OCI-LY3 (cell line): Measurements from ENCODE around the gene PACS2.

Experiments
- H2AFZ ChIP-seq: fragments of 200-600, 300-600 bp; shearing (Covaris generic); 2 replicates; pipeline ENCODE4 v1.6.0; 2014; ENCODE audit warnings: antibody characterized with exemption, low read depth, low read length
- H3K27ac ChIP-seq: fragments of 200-600, 300-600 bp; sonication (generic); 2 replicates; pipeline ENCODE4 v1.5.1; 2014; ENCODE audit warnings: mild to moderate bottlenecking, low read length, moderate library complexity, mixed read lengths
- H3K27me3 ChIP-seq: fragments of 200-600, 300-600 bp; sonication (generic); 2 replicates; pipeline ENCODE4 v1.6.1; 2014; ENCODE audit warnings: low read depth, low read length, mixed read lengths
- H3K36me3 ChIP-seq: fragments of 200-600, 300-600 bp; sonication (generic); replicated peaks from 2 replicates; pipeline ENCODE3; 2014; ENCODE audit warnings: low read depth, low read length, mixed read lengths
- H3K4me1 ChIP-seq: fragments of 300-600, 200-600 bp; sonication (generic); 2 replicates; pipeline ENCODE4 v1.6.1; 2014; ENCODE audit warnings: low read length, mixed read lengths
- H3K4me2 ChIP-seq: fragments of 200-600, 300-600 bp; sonication (generic); 2 replicates; pipeline ENCODE4 v1.6.1; 2014; ENCODE audit warnings: low read length, mixed read lengths
- H3K4me3 ChIP-seq: fragments of 300-600, 200-600 bp; sonication (generic); 2 replicates; pipeline ENCODE4 v1.5.1; 2014; ENCODE audit warnings: antibody characterized with exemption, mild to moderate bottlenecking, low read length, moderate library complexity
- H3K79me2 ChIP-seq: fragments of 300-600, 200-600 bp; shearing (Covaris generic); 2 replicates; pipeline ENCODE4 v1.6.1; 2014; ENCODE audit warnings: mild to moderate bottlenecking, low read length, mixed read lengths
- H3K9ac ChIP-seq: fragments of 300-600, 200-600 bp; shearing (Covaris generic); 2 replicates; pipeline ENCODE4 v1.6.0; 2014; ENCODE audit warnings: mild to moderate bottlenecking, low read length, moderate library complexity
- H3K9me3 ChIP-seq: fragments of 200-600, 300-600 bp; shearing (Covaris generic); 2 replicates; pipeline ENCODE4 v1.6.1; 2014; ENCODE audit warnings: low read length, mixed read lengths; ENCODE audit not compliant: insufficient read depth
- H4K20me1 ChIP-seq: fragments of 200-600, 300-600 bp; sonication (generic); 2 replicates; pipeline ENCODE4 v1.6.1; 2016; ENCODE audit warnings: low read length, mixed read lengths; ENCODE audit not compliant: insufficient read depth
- CTCF ChIP-seq: fragments of 200-600, 300-600 bp; sonication (generic); IDR thresholded peaks from 2 replicates; pipeline ENCODE4 v1.5.1; 2014; ENCODE audit warnings: antibody characterized with exemption, low read length, low read depth
- EZH2phosphoT487 ChIP-seq: fragments of 200-600 bp; shearing (Covaris generic); IDR thresholded peaks from 2 replicates; pipeline ENCODE4 v1.6.1; 2018; ENCODE audit warnings: antibody characterized with exemption, mixed run types, low read depth

Gene PACS2

GRCh38 chr14:105337433-105337832 lies 22.9 kb downstream of the PACS2 start:
- H3K27ac ChIP-seq: no peak overlapping the region
- H2AFZ ChIP-seq: no peak overlapping the region
- no peaks in the 10 kb centered on the region for H3K27me3 ChIP-seq
- no peaks in the 10 kb centered on the region for H3K36me3 ChIP-seq
- H3K4me3 ChIP-seq: no peak overlapping the region
- H3K79me2 ChIP-seq: no peaks in the 10 kb centered on the region
- peaks cover 5% of the 10 kb centered on the region; the same call in 1 of the 2 replicates for H3K4me1 ChIP-seq
- peaks cover 32% of the 10 kb centered on the region for H4K20me1 ChIP-seq
- H3K4me2 ChIP-seq: no peak overlapping the region
- no peak overlapping the region for H3K9ac ChIP-seq
- no peaks in the 10 kb centered on the region for H3K9me3 ChIP-seq
- no peak for TF ChIP-seq CTCF

DNA sequence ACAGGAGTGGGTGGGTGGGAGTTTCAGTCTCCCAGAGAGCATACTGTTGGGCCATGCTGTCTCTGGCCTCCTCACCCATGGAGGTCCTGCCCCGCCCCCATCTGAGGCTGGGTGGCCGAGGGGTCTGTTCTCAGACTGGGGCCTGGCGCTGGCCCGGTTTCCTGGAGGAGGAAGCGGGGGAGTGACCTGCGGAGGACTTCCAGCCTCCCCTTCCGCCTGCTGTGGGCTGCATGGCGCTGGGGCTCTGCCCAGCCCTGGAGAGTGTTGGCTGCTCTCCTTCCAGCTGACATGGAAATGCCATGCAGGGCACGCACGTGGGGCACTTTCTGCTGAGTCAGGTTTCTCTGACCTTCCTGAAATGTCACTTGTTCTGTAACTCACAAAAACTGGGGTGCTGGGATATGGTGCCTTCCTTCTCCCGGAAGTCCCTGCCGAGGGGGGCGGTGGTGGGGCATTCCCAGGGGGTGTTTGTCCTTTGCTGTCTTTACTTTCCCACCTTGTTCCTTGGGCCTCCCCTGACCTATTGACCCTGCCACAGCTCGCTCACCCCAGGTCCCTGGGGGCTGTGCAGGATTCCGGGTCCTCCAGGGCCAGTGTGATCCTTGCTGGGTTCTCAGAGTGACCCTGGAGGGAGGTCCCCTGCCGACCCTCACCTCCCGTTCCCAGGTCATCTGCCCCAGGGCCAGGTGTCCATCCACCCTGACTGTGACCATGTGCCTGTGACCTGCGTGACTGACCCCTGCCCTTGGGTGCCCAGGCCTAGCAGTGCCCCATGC lies 23.6 kb downstream of the PACS2 start:
- Histone ChIP-seq H4K20me1 (peaks cover 25% of the 10 kb centered on the region), H3K4me3 (no peak overlapping the region), H3K79me2 (no peaks in the 10 kb centered on the region), H3K27me3 (no peaks in the 10 kb centered on the region), H3K9ac (no peak overlapping the region), H3K27ac (no peak overlapping the region), H3K4me1 (peaks cover 5% of the 10 kb centered on the region; the same call in 1 of the 2 replicates), H3K4me2 (no peak overlapping the region), H2AFZ (no peak overlapping the region), H3K36me3 (no peaks in the 10 kb centered on the region), H3K9me3 (no peaks in the 10 kb centered on the region)
- TF ChIP-seq EZH2phosphoT487 (no peak), CTCF (no peak)

GRCh38 chr14:105340821-105341733 lies 26.5 kb downstream of the PACS2 start:
- H3K9ac ChIP-seq: no peak overlapping the region
- H2AFZ ChIP-seq: no peak overlapping the region
- H3K27me3 ChIP-seq: no peaks in the 10 kb centered on the region
- TF ChIP-seq CTCF (no peak), EZH2phosphoT487 (no peak)
- H4K20me1 ChIP-seq: peaks cover 14% of the 10 kb centered on the region
- H3K4me1 ChIP-seq: peaks cover 5% of the 10 kb centered on the region; the same call in 1 of the 2 replicates
- no peak overlapping the region for H3K4me3 ChIP-seq
- no peak overlapping the region for H3K4me2 ChIP-seq
- no peak overlapping the region for H3K27ac ChIP-seq
- no peaks in the 10 kb centered on the region for H3K36me3 ChIP-seq
- no peaks in the 10 kb centered on the region for H3K79me2 ChIP-seq
- H3K9me3 ChIP-seq: no peaks in the 10 kb centered on the region

DNA sequence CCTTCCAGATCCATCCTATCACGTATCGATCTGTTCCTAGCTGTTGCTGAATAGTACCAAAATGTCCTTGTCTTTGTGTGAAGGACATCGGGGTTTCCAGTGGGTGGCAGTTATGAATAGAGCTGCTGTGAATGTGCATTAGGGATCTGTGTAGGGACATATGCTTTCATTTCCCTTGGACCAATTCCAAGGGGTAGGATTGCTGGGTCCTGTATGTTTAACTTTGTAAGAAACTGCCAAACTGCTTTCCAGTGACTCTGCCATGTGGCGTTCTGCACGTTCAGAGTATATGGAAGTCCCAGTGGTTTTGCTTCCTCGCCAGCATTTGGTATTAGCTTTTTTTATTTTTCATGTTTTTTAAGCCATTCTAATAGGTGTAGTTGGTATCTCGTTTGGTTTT lies 28.6 kb downstream of the PACS2 start:
- Histone ChIP-seq H4K20me1 (no peaks in the 10 kb centered on the region), H2AFZ (no peak overlapping the region)

More for the DNA sequence above, 28.6 kb downstream of the PACS2 start:
- Histone ChIP-seq H3K4me1 (peaks cover 5% of the 10 kb centered on the region; the same call in 1 of the 2 replicates), H3K9ac (no peak overlapping the region), H3K79me2 (no peaks in the 10 kb centered on the region), H3K27ac (no peak overlapping the region), H3K27me3 (no peaks in the 10 kb centered on the region), H3K9me3 (no peaks in the 10 kb centered on the region), H3K36me3 (no peaks in the 10 kb centered on the region), H3K4me2 (no peak overlapping the region), H3K4me3 (no peak overlapping the region)
- TF ChIP-seq CTCF (no peak), EZH2phosphoT487 (no peak)
